Upper lobe of left lung (tissue), 4 donors: ENCODE measurements around the gene TFIP11.

Source experiments
- CTCF ChIP-seq, 6 experiments: fragments of 450-650 bp in 4 of 6; fragments of 200-600 bp in 2 of 6; sonication (generic) in 2 of 6; IDR thresholded peaks; one replicate each; pipeline ENCODE4 v1.5.1; 2016 to 2019; ENCODE audit warnings: antibody characterized with exemption in 6 of 6
- EP300 ChIP-seq, 4 donors: sonication (generic); formaldehyde crosslinking; IDR thresholded peaks; one replicate each; pipeline ENCODE4 v1.5.1; 2017; ENCODE audit warnings: antibody characterized with exemption in 4 of 4, control low read depth in 2 of 4
- POLR2A ChIP-seq, 4 donors: fragments of 450-650 bp; IDR thresholded peaks; one replicate each; pipeline ENCODE4 v1.5.1; 2016 to 2017; ENCODE audit warnings: antibody characterized with exemption in 4 of 4, mild to moderate bottlenecking in 2 of 4

- no peak for TF ChIP-seq EP300 (IDR thresholded peaks at IDR 0.05)
- TF ChIP-seq CTCF (IDR thresholded peaks at IDR 0.05): no peak
- TF ChIP-seq POLR2A (IDR thresholded peaks at IDR 0.05): no peak
Measured at GRCh38 chr22:26522012-26522411, 9.7 kb upstream of the TFIP11 start.
